HFFc6 (cell line): ENCODE measurements around the gene SCAP. TPM values are rescaled to one million over a fixed set of nuclear protein-coding genes. Genes with fewer than 3 reads are reported as not detected.

ENCODE experiments used
- DNase-seq: peaks from one replicate; pipeline ENCODE4 v3.0.0-alpha.2; 2018
- H3K27ac Mint-ChIP-seq: 2 replicates; pipeline ENCODE4 v1.8.0; 2020; ENCODE audit warnings: mild to moderate bottlenecking, mixed read lengths
- H3K27me3 Mint-ChIP-seq: 2 replicates; pipeline ENCODE4 v1.8.0; 2021; ENCODE audit warnings: mild to moderate bottlenecking, moderate library complexity, mixed read lengths; ENCODE audit not compliant: insufficient read depth
- H3K36me3 Mint-ChIP-seq: 2 replicates; pipeline ENCODE4 v1.8.0; 2021; ENCODE audit warnings: low read depth, mixed read lengths
- H3K4me1 Mint-ChIP-seq: 2 replicates; pipeline ENCODE4 v1.8.0; 2020; ENCODE audit warnings: low read depth, mixed read lengths
- H3K4me3 Mint-ChIP-seq: 2 replicates; pipeline ENCODE4 v1.8.0; 2020; ENCODE audit warnings: mild to moderate bottlenecking, moderate library complexity, mixed read lengths
- H3K9me3 Mint-ChIP-seq: 2 replicates; pipeline ENCODE4 v1.8.0; 2020; ENCODE audit warnings: mild to moderate bottlenecking, mixed read lengths
- CTCF ChIP-seq: fragments of 200-600 bp; sonication (generic); IDR thresholded peaks from 2 replicates; pipeline ENCODE4 v1.5.0; 2021; ENCODE audit warnings: antibody characterized with exemption, mild to moderate bottlenecking
- total RNA-seq, 6 experiments: library from RNA; stranded (reverse); fragmentation: NEBNext Ultra II Directional; extraction: Animal tissue kit (Norgen Biotek cat#: 25700); gene quantifications; 2 replicates in 1 of 6; 3 replicates in 5 of 6; pipeline ENCODE4 v1.2.3, GENCODE V29; 2021

SCAP gene
- total RNA-seq, 6 experiments from 2014 or later, result 48.3 to 63.3 (median 54.9) TPM

- Mint-ChIP-seq H3K36me3 (peaks cover 12% of the 10 kb centered on the region; the same call in 1 of the 2 replicates), H3K27ac (no peak overlapping the region), H3K9me3 (no peaks in the 10 kb centered on the region)
Measured at GRCh38 chr3:47412453-47412756, 63.3 kb downstream of the SCAP start.

GRCh38 chr3:47411696-47412452 is 63.9 kb downstream of the SCAP start:
- DNase-seq, result no peak
- H3K27ac Mint-ChIP-seq, result no peak overlapping the region
- H3K4me1 Mint-ChIP-seq, result no peaks in the 10 kb centered on the region
- peaks cover 15% of the 10 kb centered on the region for H3K27me3 Mint-ChIP-seq
- no peak for TF ChIP-seq CTCF
- H3K9me3 Mint-ChIP-seq, result no peaks in the 10 kb centered on the region
- H3K36me3 Mint-ChIP-seq, result peaks cover 12% of the 10 kb centered on the region; the same call in 1 of the 2 replicates
- no peak overlapping the region for H3K4me3 Mint-ChIP-seq

More at GRCh38 chr3:47412453-47412756, 63.3 kb downstream of the SCAP start:
- Mint-ChIP-seq H3K4me3 (no peak overlapping the region), H3K27me3 (peaks cover 15% of the 10 kb centered on the region), H3K4me1 (no peaks in the 10 kb centered on the region)
- no peak for DNase-seq
- TF ChIP-seq CTCF, result no peak

GRCh38 chr3:47410801-47411646 is 64.7 kb downstream of the SCAP start:
- no peaks in the 10 kb centered on the region for H3K4me1 Mint-ChIP-seq
- TF ChIP-seq CTCF, result no peak
- no peak overlapping the region for H3K4me3 Mint-ChIP-seq
- H3K36me3 Mint-ChIP-seq, result peaks cover 12% of the 10 kb centered on the region; the same call in 1 of the 2 replicates
- H3K9me3 Mint-ChIP-seq, result no peaks in the 10 kb centered on the region
- no peak for DNase-seq
- no peak overlapping the region for H3K27ac Mint-ChIP-seq
- H3K27me3 Mint-ChIP-seq, result peaks cover 12% of the 10 kb centered on the region

GRCh38 chr3:47410417-47410720 is 65.4 kb downstream of the SCAP start:
- no peak for DNase-seq
- H3K4me3 Mint-ChIP-seq, result no peak overlapping the region
- peaks cover 7% of the 10 kb centered on the region for H3K27me3 Mint-ChIP-seq
- H3K27ac Mint-ChIP-seq, result no peak overlapping the region
- H3K4me1 Mint-ChIP-seq, result no peaks in the 10 kb centered on the region
- peaks cover 12% of the 10 kb centered on the region; the same call in 1 of the 2 replicates for H3K36me3 Mint-ChIP-seq
- no peak for TF ChIP-seq CTCF
- no peaks in the 10 kb centered on the region for H3K9me3 Mint-ChIP-seq

GRCh38 chr3:47409688-47410416 is 65.9 kb downstream of the SCAP start:
- Mint-ChIP-seq H3K27me3 (peaks cover 7% of the 10 kb centered on the region), H3K36me3 (peaks cover 7% of the 10 kb centered on the region; the same call in 1 of the 2 replicates), H3K27ac (no peak overlapping the region), H3K4me3 (no peak overlapping the region), H3K4me1 (peaks cover 4% of the 10 kb centered on the region; the same call in 1 of the 2 replicates), H3K9me3 (no peaks in the 10 kb centered on the region)
- no peak for TF ChIP-seq CTCF
- no peak for DNase-seq
